ENCODE measurements around the gene SKI. TPM values are rescaled to one million over a fixed set of nuclear protein-coding genes. Genes with fewer than 3 reads are reported as not detected.

Gene SKI
- total RNA-seq, 3 donors from 2014 or later, result 22.1 to 33.8 (median 26.7) TPM

DNA sequence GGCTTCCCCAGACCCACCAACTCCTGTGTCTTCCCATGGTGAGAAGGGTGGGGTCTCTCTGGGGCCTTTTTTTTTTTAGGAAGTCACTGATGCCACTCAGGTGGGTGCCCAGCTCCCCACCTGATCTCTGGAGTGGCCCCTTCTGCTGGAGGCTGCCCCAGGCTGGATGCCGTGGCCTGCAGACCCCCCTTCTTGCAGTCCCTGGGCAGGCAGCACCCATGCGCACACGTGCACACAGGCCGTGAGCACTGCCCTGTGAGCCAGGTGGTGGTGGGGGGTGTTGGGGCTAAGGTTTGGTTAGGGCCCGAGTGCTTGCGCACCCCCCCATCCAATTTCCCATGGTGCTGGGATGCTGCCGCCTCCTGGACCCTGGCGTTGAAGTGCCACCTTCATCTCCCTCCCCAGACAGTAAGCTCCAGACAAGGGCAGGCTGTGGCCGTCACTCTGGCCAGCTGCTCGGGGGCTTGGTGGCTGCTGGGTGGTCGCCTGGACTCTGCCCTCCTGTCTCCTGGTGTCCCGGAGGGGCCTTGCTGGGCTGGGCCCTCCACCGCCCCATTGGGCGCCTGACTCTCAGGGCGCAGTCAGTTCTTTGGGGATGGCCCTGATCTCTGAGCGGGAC, 50.6 kb downstream of the SKI start:
- intact Hi-C loops (cut with DNase I; ENCODE audit: low total_unique reads), result no loop called here
- Histone ChIP-seq H3K36me3 (no peaks in the 10 kb centered on the region), H3K9me3 (no peaks in the 10 kb centered on the region), H3K27ac (peak overlapping the region; percentile 36 to 77), H3K4me1 (peaks cover 31 to 32% of the 10 kb centered on the region in 2 donors), H3K27me3 (no peaks in the 10 kb centered on the region), H3K4me3 (peak overlapping the region in 1 of 3 donors; percentile 43)
- no peak for DNase-seq (ENCODE audit: low spot score in 2 of 2)
- TF ChIP-seq POLR2AphosphoS5 (IDR thresholded peaks at IDR 0.05) (no peak), POLR2A (IDR thresholded peaks at IDR 0.05) (no peak)
- TF ChIP-seq, protein P1, sequence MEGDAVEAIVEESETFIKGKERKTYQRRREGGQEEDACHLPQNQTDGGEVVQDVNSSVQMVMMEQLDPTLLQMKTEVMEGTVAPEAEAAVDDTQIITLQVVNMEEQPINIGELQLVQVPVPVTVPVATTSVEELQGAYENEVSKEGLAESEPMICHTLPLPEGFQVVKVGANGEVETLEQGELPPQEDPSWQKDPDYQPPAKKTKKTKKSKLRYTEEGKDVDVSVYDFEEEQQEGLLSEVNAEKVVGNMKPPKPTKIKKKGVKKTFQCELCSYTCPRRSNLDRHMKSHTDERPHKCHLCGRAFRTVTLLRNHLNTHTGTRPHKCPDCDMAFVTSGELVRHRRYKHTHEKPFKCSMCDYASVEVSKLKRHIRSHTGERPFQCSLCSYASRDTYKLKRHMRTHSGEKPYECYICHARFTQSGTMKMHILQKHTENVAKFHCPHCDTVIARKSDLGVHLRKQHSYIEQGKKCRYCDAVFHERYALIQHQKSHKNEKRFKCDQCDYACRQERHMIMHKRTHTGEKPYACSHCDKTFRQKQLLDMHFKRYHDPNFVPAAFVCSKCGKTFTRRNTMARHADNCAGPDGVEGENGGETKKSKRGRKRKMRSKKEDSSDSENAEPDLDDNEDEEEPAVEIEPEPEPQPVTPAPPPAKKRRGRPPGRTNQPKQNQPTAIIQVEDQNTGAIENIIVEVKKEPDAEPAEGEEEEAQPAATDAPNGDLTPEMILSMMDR (IDR thresholded peaks at IDR 0.05), result no peak

DNA sequence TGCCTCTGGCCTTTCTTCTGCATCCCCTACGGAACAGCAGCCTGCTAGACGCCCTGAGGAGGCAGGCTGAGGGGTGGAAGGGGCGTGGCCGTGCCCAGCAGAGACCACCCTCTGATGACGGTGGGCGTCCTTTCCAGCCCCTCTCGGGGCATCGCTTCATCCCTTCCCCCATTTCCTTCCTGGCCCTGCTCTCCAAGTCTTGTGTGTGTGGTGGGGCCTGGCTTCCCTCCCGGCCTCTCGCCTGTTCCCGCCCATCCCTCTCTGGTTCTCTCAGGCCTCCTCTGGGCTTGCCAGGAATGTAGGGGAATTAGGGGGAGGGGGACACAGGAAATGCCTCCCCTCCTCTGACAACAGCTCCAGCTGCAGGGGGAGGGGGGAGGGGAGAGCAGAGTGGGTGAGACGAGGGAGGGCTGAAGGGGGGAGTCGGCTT, 51.1 kb downstream of the SKI start:
- DNase-seq (ENCODE audit: low spot score in 2 of 2), result no peak
- no peaks in the 10 kb centered on the region for H3K27me3 ChIP-seq
- peak overlapping the region in 1 of 3 donors; percentile 43 for H3K4me3 ChIP-seq
- TF ChIP-seq POLR2AphosphoS5 (IDR thresholded peaks at IDR 0.05) (no peak), POLR2A (IDR thresholded peaks at IDR 0.05) (no peak)
- TF ChIP-seq, protein P1 (IDR thresholded peaks at IDR 0.05), result no peak
- no peaks in the 10 kb centered on the region for H3K9me3 ChIP-seq
- intact Hi-C loops (cut with DNase I; ENCODE audit: low total_unique reads), result no loop called here
- H3K36me3 ChIP-seq, result no peaks in the 10 kb centered on the region
- H3K4me1 ChIP-seq, result peaks cover 25 to 31% of the 10 kb centered on the region in 2 donors
- H3K27ac ChIP-seq, result peak overlapping the region; percentile 36 to 77

DNA sequence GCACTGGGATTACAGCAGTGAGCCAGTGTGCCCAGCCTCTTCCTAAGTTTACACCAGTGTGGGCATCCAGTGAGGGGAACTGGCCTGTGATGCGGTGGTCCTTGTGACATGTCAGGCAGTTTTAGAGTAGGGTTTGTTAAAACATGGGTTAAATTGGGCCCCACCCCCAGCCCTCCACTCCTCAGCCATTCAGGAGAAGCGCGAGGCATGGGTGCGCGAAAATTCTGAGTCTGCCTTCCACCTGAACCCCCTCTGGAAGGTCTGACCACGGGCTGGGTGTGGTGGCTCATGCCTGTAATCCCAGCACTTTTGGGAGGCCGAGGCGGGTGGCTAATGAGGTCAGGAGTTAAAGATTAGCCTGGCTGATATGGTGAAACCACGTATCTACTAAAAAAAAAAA, 51.7 kb downstream of the SKI start:
- Histone ChIP-seq H3K27ac (peak overlapping the region; percentile 36 to 77), H3K4me3 (peak overlapping the region in 1 of 3 donors; percentile 43), H3K4me1 (peaks cover 22 to 25% of the 10 kb centered on the region in 2 donors), H3K9me3 (no peaks in the 10 kb centered on the region), H3K27me3 (no peaks in the 10 kb centered on the region), H3K36me3 (no peaks in the 10 kb centered on the region)
- intact Hi-C loops (cut with DNase I; ENCODE audit: low total_unique reads), result no loop called here
- no peak for DNase-seq (ENCODE audit: low spot score in 2 of 2)
- TF ChIP-seq POLR2A (IDR thresholded peaks at IDR 0.05), result no peak
- TF ChIP-seq, protein P1 (IDR thresholded peaks at IDR 0.05), result no peak

DNA sequence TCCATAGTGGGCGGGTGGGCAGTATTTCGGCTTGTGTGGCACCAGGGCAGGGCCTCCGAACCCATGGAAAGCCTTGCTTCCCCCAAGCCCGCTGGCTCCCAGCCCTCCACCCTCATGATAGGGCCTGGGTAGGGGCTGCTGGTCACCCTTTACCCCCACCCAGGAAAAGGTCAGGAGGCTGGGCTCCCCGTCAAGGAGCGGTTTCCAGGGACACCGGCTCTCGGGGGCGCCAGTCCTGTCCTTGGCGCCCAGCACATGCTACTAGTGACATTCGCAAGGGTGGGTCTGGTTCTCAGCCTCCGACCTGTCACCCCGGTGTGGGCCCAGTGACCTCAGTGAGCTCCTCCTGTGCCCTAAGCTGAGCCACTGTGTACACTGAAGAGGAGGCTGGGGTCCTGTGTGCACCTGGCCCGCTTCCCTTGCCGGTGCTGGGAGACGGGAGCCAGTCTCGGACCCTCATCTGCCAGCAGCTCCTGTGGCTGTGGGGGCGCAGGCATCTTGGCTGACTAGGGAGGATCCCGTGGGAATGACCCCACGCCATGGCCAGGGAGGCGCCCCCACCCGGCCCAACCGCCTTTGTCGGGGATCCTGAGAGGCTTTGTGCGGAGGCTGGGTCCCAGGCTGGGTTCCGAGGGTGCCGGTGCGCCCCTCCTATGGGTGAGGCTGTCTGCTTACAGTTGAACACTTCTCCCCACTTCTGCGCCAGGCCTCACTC, 54.6 kb downstream of the SKI start:
- Histone ChIP-seq H3K4me3 (no peak overlapping the region), H3K4me1 (peaks cover 8 to 11% of the 10 kb centered on the region in 2 donors), H3K9me3 (no peaks in the 10 kb centered on the region), H3K36me3 (no peaks in the 10 kb centered on the region), H3K27ac (peak overlapping the region in 1 of 2 donors; percentile 52), H3K27me3 (no peaks in the 10 kb centered on the region)
- TF ChIP-seq POLR2A (IDR thresholded peaks at IDR 0.05) (no peak), POLR2AphosphoS5 (IDR thresholded peaks at IDR 0.05) (no peak)
- TF ChIP-seq, protein P1 (IDR thresholded peaks at IDR 0.05), result no peak
- intact Hi-C loops (cut with DNase I; ENCODE audit: low total_unique reads), result loop anchor here (1.0 kb wide), 1 partner anchor 20 kb away; no protein-coding TSS in a partner anchor
- no peak for DNase-seq (ENCODE audit: low spot score in 2 of 2)

Measured in breast epithelium (tissue), 4 donors.